Endothelial cell of umbilical vein (primary cell): ENCODE results near the gene ZNF519. TPM values are rescaled to one million over a fixed set of nuclear protein-coding genes. Genes with fewer than 3 reads are reported as not detected.

Experiments used
- BruUV-seq: library from RNA; stranded (reverse); fragments of 400-500 nt; replicated peaks from 2 replicates; lab custom pipeline; 2021; lab: Mats Ljungman, UMichigan
- CTCF ChIA-PET: fragments of 300-600, 350-600 bp; sonication (Branson Sonifier 250); formaldehyde crosslinking; loops from one replicate; lab custom pipeline; 2021; ENCODE audit warnings: antibody characterized with exemption, inconsistent platforms; lab: Charles Lee
- POLR2A ChIA-PET: fragments of 300-600, 350-600 bp; sonication (Branson Sonifier 250); formaldehyde crosslinking; loops from one replicate; lab custom pipeline; 2021; ENCODE audit warnings: antibody characterized with exemption, inconsistent platforms; lab: Charles Lee
- DNase-seq: peaks from one replicate; pipeline ENCODE4 v3.0.0-alpha.2; 2011; ENCODE audit warnings: low read depth, low spot score
- FAIRE-seq: peaks from 2 replicates; lab custom pipeline; 2011; peaks lifted over from hg19 to GRCh38; lab: Jason Lieb, UNC
- H2AFZ ChIP-seq: 2 replicates; pipeline ENCODE4 v1.6.0; 2012; ENCODE audit warnings: low read depth, low read length, control low read depth, inconsistent platforms
- H3K27ac ChIP-seq: 2 replicates; pipeline ENCODE4 v1.5.1; 2011; ENCODE audit warnings: low read depth, mild to moderate bottlenecking, control low read depth, low read length, moderate library complexity; ENCODE audit not compliant: insufficient read depth
- H3K27me3 ChIP-seq, 2 experiments: 2 replicates each; pipeline versions ENCODE4 v1.6.0 to v1.6.1; 2011; ENCODE audit warnings: low read length in 2 of 2, mixed read lengths in 1 of 2; ENCODE audit not compliant: control insufficient read depth in 2 of 2, insufficient read depth in 2 of 2
- H3K36me3 ChIP-seq, 2 experiments: 2 replicates in 1 of 2; 3 replicates in 1 of 2; pipeline ENCODE4 v1.5.1; 2011; ENCODE audit warnings: low read length in 2 of 2, mild to moderate bottlenecking in 1 of 2, moderate library complexity in 1 of 2; ENCODE audit not compliant: control insufficient read depth in 2 of 2, insufficient read depth in 2 of 2; ENCODE audit errors: extremely low read depth in 1 of 2
- H3K4me1 ChIP-seq: 3 replicates; pipeline ENCODE4 v1.5.1; 2011; ENCODE audit warnings: mild to moderate bottlenecking, low read length; ENCODE audit not compliant: control insufficient read depth, insufficient read depth; ENCODE audit errors: extremely low read depth
- H3K4me2 ChIP-seq: 2 replicates; pipeline ENCODE4 v1.6.1; 2011; ENCODE audit warnings: low read length, control low read depth, mixed read lengths; ENCODE audit not compliant: insufficient read depth
- H3K4me3 ChIP-seq, 3 experiments: fragments of 200-600 bp in 1 of 3; sonication (generic), shearing (Covaris generic) in 1 of 3; replicated peaks in 1 of 3; 2 replicates each; pipeline ENCODE4 v1.5.1; 2011 to 2016; ENCODE audit warnings: control low read depth in 3 of 3, low read length in 3 of 3, mild to moderate bottlenecking in 2 of 3, inconsistent platforms in 1 of 3, low read depth in 1 of 3, moderate library complexity in 1 of 3; ENCODE audit not compliant: insufficient read depth in 1 of 3
- H3K79me2 ChIP-seq: 2 replicates; pipeline ENCODE4 v1.6.0; 2012; ENCODE audit warnings: low read length, inconsistent platforms; ENCODE audit not compliant: control insufficient read depth, insufficient read depth
- H3K9ac ChIP-seq: replicated peaks from 2 replicates; pipeline ENCODE3; 2011; ENCODE audit warnings: low read length, control low read depth; ENCODE audit not compliant: insufficient read depth; ENCODE audit errors: extremely low read depth
- H3K9me1 ChIP-seq: replicated peaks from 3 replicates; pipeline ENCODE4 v1.6.0; 2011; ENCODE audit warnings: mild to moderate bottlenecking, low read length; ENCODE audit not compliant: control insufficient read depth, insufficient read depth; ENCODE audit errors: extremely low read depth
- H3K9me3 ChIP-seq: replicated peaks from 2 replicates; pipeline ENCODE4 v1.5.1; 2012; ENCODE audit warnings: low read length, inconsistent platforms; ENCODE audit not compliant: control insufficient read depth, insufficient read depth
- H4K20me1 ChIP-seq: replicated peaks from 2 replicates; pipeline ENCODE3; 2011; ENCODE audit warnings: mild to moderate bottlenecking, low read length; ENCODE audit not compliant: control insufficient read depth, insufficient read depth; ENCODE audit errors: extremely low read depth
- CTCF ChIP-seq, 2 donors: IDR thresholded peaks; 1 replicate in 1 of 2; 2 replicates in 1 of 2; pipeline ENCODE4 v1.5.1; 2011; ENCODE audit warnings: low read length in 2 of 2, mild to moderate bottlenecking in 2 of 2, moderate library complexity in 2 of 2, control low read depth in 1 of 2, inconsistent platforms in 1 of 2, low read depth in 1 of 2; ENCODE audit not compliant: insufficient read depth in 1 of 2; ENCODE audit errors: extremely low read depth in 1 of 2
- FOS ChIP-seq: IDR thresholded peaks from 2 replicates; pipeline ENCODE4 v1.6.1; 2011; ENCODE audit warnings: mild to moderate bottlenecking, low read length, moderate library complexity, borderline replicate concordance; ENCODE audit not compliant: insufficient read depth
- MAX ChIP-seq: IDR thresholded peaks from 2 replicates; pipeline ENCODE4 v1.6.1; 2011; ENCODE audit not compliant: insufficient read depth, insufficient read length
- POLR2A ChIP-seq: IDR thresholded peaks from 2 replicates; pipeline ENCODE4 v1.6.1; 2012; ENCODE audit warnings: low read depth, mild to moderate bottlenecking, control low read depth, low read length
- dilution Hi-C: fragments of 300-500 bp; cut with MboI; formaldehyde crosslinking; loops from one replicate; pipeline ENCODE4 v1.15.0; 2019; ENCODE audit warnings: low sequenced_read_pairs; ENCODE audit not compliant: extremely low pct_ligation_motif_present
- intact Hi-C: fragments of 100-400 bp; cut with micrococcal nuclease; formaldehyde crosslinking; loops from one replicate; pipeline ENCODE4 v1.10.0; 2022
- polyA plus RNA-seq, 4 experiments: library from polyadenylated mRNA; depleted of rRNA in 3 of 4; stranded (reverse) in 3 of 4; unstranded in 1 of 4; fragments of >200 nt; gene quantifications; 2 replicates each; pipeline versions ENCODE4 v1.2.1 to v1.2.3, GENCODE V29; 2011 to 2012; ENCODE audit warnings: missing spikeins in 1 of 4
- total RNA-seq: library from RNA; stranded (reverse); gene quantifications from 2 replicates; pipeline ENCODE4 v1.2.3, GENCODE V29; 2021

Gene ZNF519
- total and polyA plus RNA-seq, 2 donors (not counting 3 experiments of a cell fraction or from before 2014, with no cell fraction given) = 2.1 to 7.1 TPM

GRCh38 chr18:14089191-14089590 lies 43.0 kb downstream of the ZNF519 start:
- H3K9me3 ChIP-seq = no peaks in the 10 kb centered on the region
- no peaks in the 10 kb centered on the region for H3K9me1 ChIP-seq
- H3K27me3 ChIP-seq = no peaks in the 10 kb centered on the region
- no peak overlapping the region for H3K27ac ChIP-seq
- BruUV-seq = no TSS peak
- no peaks in the 10 kb centered on the region for H3K79me2 ChIP-seq
- CTCF ChIA-PET = interaction anchor here (1.2 kb wide), 1 partner anchor 10 kb away, joined by 3 read pairs; no protein-coding TSS in a partner anchor
- DNase-seq = no peak
- H3K4me3 ChIP-seq = no peak overlapping the region
- H2AFZ ChIP-seq = no peak overlapping the region
- dilution Hi-C loops = no loop called here
- no peak for FAIRE-seq
- H4K20me1 ChIP-seq = no peaks in the 10 kb centered on the region
- H3K4me2 ChIP-seq = no peak overlapping the region
- POLR2A ChIA-PET = no interaction called here
- no peaks in the 10 kb centered on the region for H3K4me1 ChIP-seq
- intact Hi-C loops = loop anchor here (5.0 kb wide), 1 partner anchor 532 kb away; no protein-coding TSS in a partner anchor
- TF ChIP-seq FOS (no peak), MAX (no peak)
- no peak overlapping the region for H3K9ac ChIP-seq
- H3K36me3 ChIP-seq = no peaks in the 10 kb centered on the region

- no peak overlapping the region for H3K4me2 ChIP-seq
- H3K9me3 ChIP-seq = no peaks in the 10 kb centered on the region
- no peak overlapping the region for H3K27ac ChIP-seq
- H3K9me1 ChIP-seq = no peaks in the 10 kb centered on the region
- H3K27me3 ChIP-seq = no peaks in the 10 kb centered on the region
- FAIRE-seq = peak; percentile 80
- TF ChIP-seq POLR2A (no peak), CTCF (IDR thresholded peaks at IDR 0.05; ENCODE audit: extremely low read depth in 1 of 2, insufficient read depth in 1 of 2, low read depth in 1 of 2, low read length in 2 of 2) (peak; percentile 58 to 60)
- ChIA-PET CTCF (interaction anchor here (0.6 to 4.4 kb wide), 10 partner anchors 8 to 274 kb away, joined by 3 to 46 read pairs (median 3); partner anchors contain the start of gene MC5R), POLR2A (no interaction called here)
- no peak overlapping the region for H3K9ac ChIP-seq
- H2AFZ ChIP-seq = no peak overlapping the region
- H3K79me2 ChIP-seq = no peaks in the 10 kb centered on the region
- intact Hi-C loops = loop anchor here (1.0 to 5.0 kb wide), 3 partner anchors 262 to 529 kb away; partner anchors contain the start of gene MC5R
- no peaks in the 10 kb centered on the region for H3K36me3 ChIP-seq
- dilution Hi-C loops = no loop called here
- H3K4me1 ChIP-seq = no peaks in the 10 kb centered on the region
- H4K20me1 ChIP-seq = no peaks in the 10 kb centered on the region
- no TSS peak for BruUV-seq
- H3K4me3 ChIP-seq = no peak overlapping the region
- DNase-seq = peak; percentile 34
These were observed 45.6 kb downstream of the ZNF519 start for GRCh38 chr18:14086458-14087231.
